Kidney epithelial cell (primary cell): ENCODE data around the gene PROZ. TPM values are rescaled to one million over a fixed set of nuclear protein-coding genes. Genes with fewer than 3 reads are reported as not detected.
A peak's percentile ranks its signal among the peaks of the same experiment; 100 is the strongest.

Source experiments
- DNase-seq: peaks from one replicate; pipeline ENCODE4 v3.0.0-alpha.2; 2010; ENCODE audit warnings: low read depth
- H3K27me3 ChIP-seq: 2 replicates; pipeline ENCODE4 v1.6.0; 2011; ENCODE audit warnings: low read length; ENCODE audit not compliant: control insufficient read depth, insufficient read depth
- H3K36me3 ChIP-seq: 2 replicates; pipeline ENCODE4 v1.5.1; 2011; ENCODE audit warnings: low read length; ENCODE audit not compliant: control insufficient read depth, insufficient read depth
- H3K4me3 ChIP-seq: 2 replicates; pipeline ENCODE4 v1.5.1; 2011; ENCODE audit warnings: low read depth, mild to moderate bottlenecking, control low read depth, low read length
- total RNA-seq: library from RNA; depleted of rRNA; stranded (reverse); fragments of >200 nt; gene quantifications from 2 replicates; pipeline ENCODE4 v1.2.3, GENCODE V29; 2015
- TF ChIP-seq, protein P1 (sequence below): IDR thresholded peaks from 2 replicates; pipeline ENCODE4 v1.5.1; 2011; ENCODE audit warnings: mild to moderate bottlenecking, moderate library complexity, low read length, control low read depth, inconsistent platforms; ENCODE audit not compliant: insufficient read depth, poor library complexity, severe bottlenecking

The PROZ gene
- total RNA-seq, 1 donor from 2014 or later = not detected

DNA sequence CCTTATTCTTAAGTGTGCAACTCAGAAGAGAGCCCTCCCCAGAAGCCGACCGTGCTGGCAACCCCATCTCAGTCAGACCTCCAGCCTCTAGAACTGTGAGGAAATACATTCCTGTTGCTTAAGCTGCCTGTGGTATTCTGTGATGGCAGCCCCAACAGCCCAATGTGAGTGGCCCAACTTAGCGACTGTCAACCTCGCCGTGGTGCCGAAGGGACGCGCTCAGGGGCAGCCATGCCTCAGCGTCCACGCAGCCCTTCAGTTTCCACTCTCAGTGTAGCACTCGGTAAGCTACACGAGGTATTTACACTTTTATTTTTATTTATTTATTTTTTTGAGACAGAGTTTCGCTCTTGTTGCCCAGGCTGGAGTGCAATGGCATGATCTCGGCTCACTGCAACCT is 18.4 kb downstream of the PROZ start:
- no peak for DNase-seq
- H3K36me3 ChIP-seq = peaks cover 1% of the 10 kb centered on the region
- TF ChIP-seq, protein P1, sequence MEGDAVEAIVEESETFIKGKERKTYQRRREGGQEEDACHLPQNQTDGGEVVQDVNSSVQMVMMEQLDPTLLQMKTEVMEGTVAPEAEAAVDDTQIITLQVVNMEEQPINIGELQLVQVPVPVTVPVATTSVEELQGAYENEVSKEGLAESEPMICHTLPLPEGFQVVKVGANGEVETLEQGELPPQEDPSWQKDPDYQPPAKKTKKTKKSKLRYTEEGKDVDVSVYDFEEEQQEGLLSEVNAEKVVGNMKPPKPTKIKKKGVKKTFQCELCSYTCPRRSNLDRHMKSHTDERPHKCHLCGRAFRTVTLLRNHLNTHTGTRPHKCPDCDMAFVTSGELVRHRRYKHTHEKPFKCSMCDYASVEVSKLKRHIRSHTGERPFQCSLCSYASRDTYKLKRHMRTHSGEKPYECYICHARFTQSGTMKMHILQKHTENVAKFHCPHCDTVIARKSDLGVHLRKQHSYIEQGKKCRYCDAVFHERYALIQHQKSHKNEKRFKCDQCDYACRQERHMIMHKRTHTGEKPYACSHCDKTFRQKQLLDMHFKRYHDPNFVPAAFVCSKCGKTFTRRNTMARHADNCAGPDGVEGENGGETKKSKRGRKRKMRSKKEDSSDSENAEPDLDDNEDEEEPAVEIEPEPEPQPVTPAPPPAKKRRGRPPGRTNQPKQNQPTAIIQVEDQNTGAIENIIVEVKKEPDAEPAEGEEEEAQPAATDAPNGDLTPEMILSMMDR = no peak
- H3K27me3 ChIP-seq = no peaks in the 10 kb centered on the region
- no peak overlapping the region for H3K4me3 ChIP-seq

DNA sequence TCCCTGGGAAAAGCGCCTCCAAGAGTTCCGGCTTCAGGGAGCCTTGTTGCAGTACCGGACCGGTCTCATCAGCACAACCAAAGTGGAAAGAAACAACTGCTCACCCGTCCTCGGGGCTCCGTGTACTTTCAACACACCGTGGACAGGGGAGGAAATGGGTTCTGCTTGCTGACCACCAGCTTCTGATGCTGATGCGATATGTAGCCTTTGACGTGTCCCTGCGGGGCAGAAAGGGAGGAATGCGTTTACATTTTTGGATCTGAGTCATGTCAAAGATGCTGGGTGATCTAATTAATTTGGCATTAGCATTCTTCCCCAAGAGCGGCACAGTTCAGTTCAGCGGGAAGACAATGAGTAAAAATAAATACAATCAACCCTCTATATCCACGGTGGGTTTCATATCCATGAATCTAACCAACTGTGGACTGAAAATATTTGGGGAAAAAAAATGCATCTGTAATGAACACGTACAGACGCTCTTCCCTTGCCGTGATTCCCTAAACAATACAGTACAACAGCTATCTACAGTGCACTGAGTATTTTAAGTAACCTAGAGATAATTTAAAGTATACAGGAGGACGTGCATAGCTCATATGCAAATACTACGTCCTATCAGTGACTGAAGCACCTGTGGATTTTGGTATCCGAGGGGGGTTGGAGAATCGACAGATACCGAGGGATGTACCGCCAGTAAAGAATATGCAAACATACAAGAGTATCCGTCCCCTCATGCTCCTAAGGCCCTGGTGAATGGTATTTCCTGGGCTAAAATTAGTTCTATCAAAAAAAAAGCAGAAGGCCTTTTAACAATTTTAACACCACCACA is 19.8 kb downstream of the PROZ start:
- TF ChIP-seq, protein P1 = no peak
- peaks cover 1% of the 10 kb centered on the region for H3K36me3 ChIP-seq
- DNase-seq = peak; percentile 51
- no peaks in the 10 kb centered on the region for H3K27me3 ChIP-seq
- H3K4me3 ChIP-seq = no peak overlapping the region

DNA sequence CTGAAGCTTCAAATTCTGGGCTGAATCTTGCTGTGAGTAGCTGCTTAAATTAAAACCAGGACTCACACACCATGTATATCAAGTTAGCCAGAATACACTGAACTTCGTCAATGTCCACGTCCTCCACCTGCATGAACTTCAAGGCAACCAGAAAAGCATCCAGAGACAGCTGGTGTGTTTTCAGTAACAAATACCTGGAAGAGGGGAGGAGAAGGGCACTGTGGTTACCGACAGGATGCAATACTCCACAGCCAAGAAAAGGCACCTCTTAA is 20.4 kb downstream of the PROZ start:
- Histone ChIP-seq H3K27me3 (no peaks in the 10 kb centered on the region), H3K4me3 (no peak overlapping the region), H3K36me3 (peaks cover 3% of the 10 kb centered on the region)
- TF ChIP-seq, protein P1 = no peak
- no peak for DNase-seq

DNA sequence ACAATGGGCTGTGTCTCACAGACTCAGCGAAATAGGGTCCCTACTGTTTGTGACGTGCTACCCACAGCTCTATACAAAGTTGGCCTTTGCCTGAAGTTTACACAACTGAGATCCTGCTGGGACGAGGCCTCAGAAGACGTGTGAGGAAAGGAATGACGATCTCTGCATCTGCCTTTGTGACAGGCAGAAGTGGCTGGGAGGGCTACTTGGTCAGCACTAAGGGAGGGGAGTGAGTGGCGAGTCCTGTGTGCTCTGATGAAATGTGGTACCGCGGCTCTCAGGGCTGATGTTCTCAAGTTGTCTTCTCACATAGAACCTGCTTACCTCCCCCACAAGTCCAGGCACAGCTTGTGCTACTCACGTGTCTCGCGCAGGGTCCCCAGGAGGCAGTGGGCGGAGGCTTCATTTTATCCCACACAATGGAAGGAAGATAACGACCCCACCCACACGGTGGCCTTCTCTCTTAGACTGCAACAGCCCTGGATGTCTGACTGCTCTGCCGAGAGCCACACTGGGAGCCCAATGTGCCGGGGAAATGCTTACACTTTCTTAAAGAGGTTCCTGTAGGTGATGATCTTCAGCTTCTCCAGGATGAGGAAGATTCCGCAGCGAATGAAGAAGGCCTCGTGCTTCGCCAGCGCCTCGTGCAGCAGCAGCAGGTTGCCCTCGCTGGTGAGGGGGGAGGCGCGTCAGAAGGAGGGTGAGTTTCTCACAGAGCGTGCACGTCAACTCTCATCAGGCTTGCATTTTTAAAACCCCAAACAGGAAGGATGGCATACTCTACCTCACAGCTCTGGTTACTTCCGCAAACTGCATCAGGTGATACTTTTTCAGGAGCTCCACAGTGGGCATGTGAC is 21.2 kb downstream of the PROZ start:
- DNase-seq = no peak

DNA sequence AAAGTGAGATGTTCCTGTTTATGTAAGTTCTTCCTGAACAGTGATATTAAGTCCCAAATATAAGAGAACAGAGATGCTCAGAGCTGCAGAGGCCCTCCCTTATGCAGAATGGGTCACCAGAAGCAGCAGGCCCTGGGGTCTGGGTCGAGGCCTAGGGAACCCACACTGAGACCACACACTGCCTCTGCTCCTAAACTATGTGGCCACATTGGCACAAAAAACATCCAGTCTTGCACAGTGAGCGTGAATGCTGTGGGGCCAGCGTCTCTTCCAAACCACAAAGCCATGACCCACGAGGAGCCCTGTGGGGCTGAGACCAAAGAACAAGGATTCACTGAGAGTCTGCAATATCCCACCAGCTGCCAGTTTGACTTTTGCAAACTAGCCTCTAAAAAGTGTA is 23.6 kb downstream of the PROZ start:
- H3K27me3 ChIP-seq = no peaks in the 10 kb centered on the region
- TF ChIP-seq, protein P1 = no peak
- peaks cover 3% of the 10 kb centered on the region for H3K36me3 ChIP-seq
- no peak for DNase-seq
- no peak overlapping the region for H3K4me3 ChIP-seq

More for the DNA sequence above, 21.2 kb downstream of the PROZ start:
- Histone ChIP-seq H3K36me3 (peaks cover 3% of the 10 kb centered on the region), H3K27me3 (no peaks in the 10 kb centered on the region), H3K4me3 (no peak overlapping the region)
- TF ChIP-seq, protein P1 = no peak
